K562 (cell line): Measurements from ENCODE around the gene RNU6-9. TPM values are rescaled to one million over a fixed set of nuclear protein-coding genes. Genes with fewer than 3 reads are reported as not detected.

Experiments used
- BMI1 ChIP-seq: fragments of 150-350 bp; IDR thresholded peaks from 2 replicates; pipeline ENCODE4 v1.6.1; 2014; ENCODE audit warnings: low read length
- CHCHD3 ChIP-seq: fragments of 250-450 bp; sonication (Bioruptor Pico); IDR thresholded peaks from 2 replicates; pipeline ENCODE4 v2.1.2; 2022; ENCODE audit warnings: mild to moderate bottlenecking
- E4F1 ChIP-seq: fragments of 250-450 bp; sonication (Bioruptor Pico); IDR thresholded peaks from 2 replicates; pipeline ENCODE4 v1.5.0; 2021; ENCODE audit warnings: mild to moderate bottlenecking, borderline replicate concordance
- KLF13 ChIP-seq: fragments of 450-650 bp; IDR thresholded peaks from 2 replicates; pipeline ENCODE4 v1.6.1; 2016; ENCODE audit warnings: missing genetic modification characterization, low read depth, mild to moderate bottlenecking, missing compliant biosample characterization, moderate library complexity, borderline replicate concordance
- NFE2 ChIP-seq: IDR thresholded peaks from 2 replicates; pipeline ENCODE4 v1.6.1; 2014; ENCODE audit warnings: antibody characterized with exemption, low read depth
- NR2C2 ChIP-seq, 2 experiments: fragments of 200-800 bp in 1 of 2; sonication (Bioruptor generic) in 1 of 2; sonication (generic) in 1 of 2; formaldehyde crosslinking in 1 of 2; IDR thresholded peaks; 2 replicates each; pipeline versions ENCODE4 v1.6.1 to v1.8.0; 2016 to 2022; ENCODE audit warnings: mild to moderate bottlenecking in 1 of 2, missing compliant biosample characterization in 1 of 2, missing genetic modification characterization in 1 of 2, missing genetic modification reagents in 1 of 2
- PHF21A ChIP-seq: fragments of 450-650 bp; IDR thresholded peaks from 2 replicates; pipeline ENCODE4 v1.6.1; 2017; ENCODE audit warnings: low read depth, borderline replicate concordance
- SRSF9 ChIP-seq: fragments of 200-400 bp; formaldehyde crosslinking; IDR thresholded peaks from 2 replicates; pipeline ENCODE4 v1.6.1; 2017; ENCODE audit warnings: low read depth, low read length, borderline replicate concordance
- ZNF644 ChIP-seq: fragments of 200-800 bp; sonication (Bioruptor generic); IDR thresholded peaks from 2 replicates; pipeline ENCODE4 v1.6.1; 2016; ENCODE audit warnings: low read depth, missing genetic modification characterization, missing compliant biosample characterization
- ZNF740 ChIP-seq, 3 experiments: fragments of 200-800 bp in 1 of 3; sonication (Bioruptor generic) in 1 of 3; sonication (generic) in 1 of 3; formaldehyde crosslinking in 1 of 3; IDR thresholded peaks; 2 replicates each; pipeline versions ENCODE4 v1.6.1 to v1.8.0; 2016 to 2022; ENCODE audit warnings: mild to moderate bottlenecking in 2 of 3, missing compliant biosample characterization in 2 of 3, missing genetic modification characterization in 2 of 3, missing genetic modification reagents in 1 of 3
- polyA plus RNA-seq, 8 experiments: library from polyadenylated mRNA; depleted of rRNA in 4 of 8; stranded (reverse) in 5 of 8; unstranded in 3 of 8; fragments of >200 nt; fragmentation: Nextera tagmentation in 2 of 8; fragmentation: Illumina TruSeq in 1 of 8; extraction: Ambion mirVana in 2 of 8; extraction: Trizol in 1 of 8; gene quantifications; 2 replicates each; pipeline versions ENCODE4 v1.2.1 to v1.2.3, GENCODE V29; 2011 to 2014; ENCODE audit warnings: inconsistent platforms in 1 of 8, missing spikeins in 1 of 8
- total RNA-seq, 7 experiments: library from RNA; depleted of rRNA in 6 of 7; stranded (reverse); fragments of >200 nt in 6 of 7; fragmentation: Illumina TruSeq in 2 of 7; extraction: Trizol in 2 of 7; gene quantifications; 2 replicates each; pipeline versions ENCODE4 v1.2.1 to v1.2.3, GENCODE V29; 2011 to 2021; ENCODE audit warnings: low replicate concordance in 1 of 7
- TF ChIP-seq, protein P1 (sequence below), 2 experiments: fragments of 450-650 bp; formaldehyde crosslinking in 1 of 2; IDR thresholded peaks; 2 replicates each; pipeline versions ENCODE4 v1.4.0 to v1.6.1; 2014 to 2020; ENCODE audit warnings: mild to moderate bottlenecking in 2 of 2, borderline replicate concordance in 1 of 2, low read depth in 1 of 2

RNU6-9 gene
- total and polyA plus RNA-seq, 9 of the 15 experiments (the other 6 are each of a cell fraction or from before 2014, with no cell fraction given): not detected

DNA sequence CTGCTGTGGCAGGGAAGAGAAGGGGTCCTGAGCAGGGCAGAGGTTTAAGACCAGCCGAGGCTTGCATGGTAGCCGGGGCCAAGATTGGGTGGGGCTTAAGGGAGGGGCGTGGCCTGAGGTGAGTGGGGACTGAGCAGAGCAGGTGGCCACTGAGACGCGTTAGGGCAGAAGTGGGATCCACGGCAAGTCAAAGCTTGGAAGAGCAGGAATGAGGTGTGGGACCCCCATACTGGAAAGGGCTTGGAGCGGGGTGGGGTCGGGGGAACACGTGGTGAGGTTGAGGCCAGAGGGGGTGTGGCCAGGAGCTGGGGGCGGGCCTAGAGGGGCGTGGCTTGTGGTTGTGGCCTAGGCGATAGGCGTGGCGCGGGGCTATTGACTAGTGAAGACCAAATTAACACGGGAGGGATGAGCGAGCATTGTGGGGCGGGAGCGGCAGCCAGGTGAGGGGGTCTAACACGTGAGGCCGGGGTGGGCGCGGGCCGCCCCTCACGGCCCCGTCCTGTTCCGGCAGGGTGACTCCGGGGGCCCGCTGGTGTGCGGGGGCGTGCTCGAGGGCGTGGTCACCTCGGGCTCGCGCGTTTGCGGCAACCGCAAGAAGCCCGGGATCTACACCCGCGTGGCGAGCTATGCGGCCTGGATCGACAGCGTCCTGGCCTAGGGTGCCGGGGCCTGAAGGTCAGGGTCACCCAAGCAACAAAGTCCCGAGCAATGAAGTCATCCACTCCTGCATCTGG is 30.5 kb upstream of the RNU6-9 start (continued):
- no peak for TF ChIP-seq E4F1
- TF ChIP-seq CHCHD3: no peak
- no peak for TF ChIP-seq NFE2
- TF ChIP-seq ZNF644: no peak
- no peak for TF ChIP-seq SRSF9
- TF ChIP-seq BMI1: no peak
- TF ChIP-seq, protein P1, sequence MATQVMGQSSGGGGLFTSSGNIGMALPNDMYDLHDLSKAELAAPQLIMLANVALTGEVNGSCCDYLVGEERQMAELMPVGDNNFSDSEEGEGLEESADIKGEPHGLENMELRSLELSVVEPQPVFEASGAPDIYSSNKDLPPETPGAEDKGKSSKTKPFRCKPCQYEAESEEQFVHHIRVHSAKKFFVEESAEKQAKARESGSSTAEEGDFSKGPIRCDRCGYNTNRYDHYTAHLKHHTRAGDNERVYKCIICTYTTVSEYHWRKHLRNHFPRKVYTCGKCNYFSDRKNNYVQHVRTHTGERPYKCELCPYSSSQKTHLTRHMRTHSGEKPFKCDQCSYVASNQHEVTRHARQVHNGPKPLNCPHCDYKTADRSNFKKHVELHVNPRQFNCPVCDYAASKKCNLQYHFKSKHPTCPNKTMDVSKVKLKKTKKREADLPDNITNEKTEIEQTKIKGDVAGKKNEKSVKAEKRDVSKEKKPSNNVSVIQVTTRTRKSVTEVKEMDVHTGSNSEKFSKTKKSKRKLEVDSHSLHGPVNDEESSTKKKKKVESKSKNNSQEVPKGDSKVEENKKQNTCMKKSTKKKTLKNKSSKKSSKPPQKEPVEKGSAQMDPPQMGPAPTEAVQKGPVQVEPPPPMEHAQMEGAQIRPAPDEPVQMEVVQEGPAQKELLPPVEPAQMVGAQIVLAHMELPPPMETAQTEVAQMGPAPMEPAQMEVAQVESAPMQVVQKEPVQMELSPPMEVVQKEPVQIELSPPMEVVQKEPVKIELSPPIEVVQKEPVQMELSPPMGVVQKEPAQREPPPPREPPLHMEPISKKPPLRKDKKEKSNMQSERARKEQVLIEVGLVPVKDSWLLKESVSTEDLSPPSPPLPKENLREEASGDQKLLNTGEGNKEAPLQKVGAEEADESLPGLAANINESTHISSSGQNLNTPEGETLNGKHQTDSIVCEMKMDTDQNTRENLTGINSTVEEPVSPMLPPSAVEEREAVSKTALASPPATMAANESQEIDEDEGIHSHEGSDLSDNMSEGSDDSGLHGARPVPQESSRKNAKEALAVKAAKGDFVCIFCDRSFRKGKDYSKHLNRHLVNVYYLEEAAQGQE (IDR thresholded peaks at IDR 0.05; ENCODE audit: borderline replicate concordance): no peak
- TF ChIP-seq, protein P1 (CRISPR knock-in tag; IDR thresholded peaks at IDR 0.05; ENCODE audit: low read depth): no peak
- no peak for TF ChIP-seq KLF13 (tag)
- TF ChIP-seq NR2C2 (CRISPR knock-in tag; IDR thresholded peaks at IDR 0.05): no peak
- no peak for TF ChIP-seq NR2C2 (tag; IDR thresholded peaks at IDR 0.05)
- TF ChIP-seq ZNF740 (CRISPR knock-in tag; IDR thresholded peaks at IDR 0.05): no peak
- no peak for TF ChIP-seq ZNF740 (tag; IDR thresholded peaks at IDR 0.05)
- no peak for TF ChIP-seq PHF21A
